Measurements from ENCODE around the gene DLGAP3.

The DLGAP3 gene

DNA sequence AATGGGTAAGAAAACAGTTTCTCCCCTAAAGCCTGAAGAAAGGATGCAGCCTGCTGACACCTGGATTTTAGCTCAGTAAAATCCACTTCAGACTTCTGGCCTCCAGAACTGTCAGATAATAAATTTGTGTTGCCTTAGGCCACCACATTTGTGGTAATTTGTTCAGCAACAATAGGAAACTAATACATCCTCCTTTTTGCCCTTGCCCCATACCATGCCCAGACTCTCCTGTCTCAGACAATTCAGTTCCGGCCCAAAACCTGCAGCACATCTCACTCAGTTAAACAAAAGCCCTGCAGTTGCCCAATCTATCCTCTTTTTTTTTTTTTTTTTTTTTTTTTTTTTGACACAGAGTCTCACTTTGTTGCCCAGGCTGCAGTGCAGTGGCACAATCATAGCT is 95.7 kb downstream of the DLGAP3 start:
- no peaks in the 10 kb centered on the region for H3K79me2 ChIP-seq (ENCODE audit: insufficient read depth, low read depth)
- TF ChIP-seq, protein P1, sequence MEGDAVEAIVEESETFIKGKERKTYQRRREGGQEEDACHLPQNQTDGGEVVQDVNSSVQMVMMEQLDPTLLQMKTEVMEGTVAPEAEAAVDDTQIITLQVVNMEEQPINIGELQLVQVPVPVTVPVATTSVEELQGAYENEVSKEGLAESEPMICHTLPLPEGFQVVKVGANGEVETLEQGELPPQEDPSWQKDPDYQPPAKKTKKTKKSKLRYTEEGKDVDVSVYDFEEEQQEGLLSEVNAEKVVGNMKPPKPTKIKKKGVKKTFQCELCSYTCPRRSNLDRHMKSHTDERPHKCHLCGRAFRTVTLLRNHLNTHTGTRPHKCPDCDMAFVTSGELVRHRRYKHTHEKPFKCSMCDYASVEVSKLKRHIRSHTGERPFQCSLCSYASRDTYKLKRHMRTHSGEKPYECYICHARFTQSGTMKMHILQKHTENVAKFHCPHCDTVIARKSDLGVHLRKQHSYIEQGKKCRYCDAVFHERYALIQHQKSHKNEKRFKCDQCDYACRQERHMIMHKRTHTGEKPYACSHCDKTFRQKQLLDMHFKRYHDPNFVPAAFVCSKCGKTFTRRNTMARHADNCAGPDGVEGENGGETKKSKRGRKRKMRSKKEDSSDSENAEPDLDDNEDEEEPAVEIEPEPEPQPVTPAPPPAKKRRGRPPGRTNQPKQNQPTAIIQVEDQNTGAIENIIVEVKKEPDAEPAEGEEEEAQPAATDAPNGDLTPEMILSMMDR (conservative IDR thresholded peaks at IDR 0.05; ENCODE audit: low read depth, low read length): no peak
- H3K27me3 ChIP-seq (ENCODE audit: insufficient read depth, low read depth): no peaks in the 10 kb centered on the region
- H3K4me1 ChIP-seq (ENCODE audit: low read depth, poor library complexity, severe bottlenecking): no peaks in the 10 kb centered on the region
- H3K36me3 ChIP-seq (ENCODE audit: insufficient read depth): no peaks in the 10 kb centered on the region
- H3K4me2 ChIP-seq: no peak overlapping the region
- H3K4me3 ChIP-seq (IDR thresholded peaks at IDR 0.05; ENCODE audit: insufficient read depth, low read depth, low read length): no peak overlapping the region
- H2AFZ ChIP-seq (ENCODE audit: low read depth): no peak overlapping the region
- no peaks in the 10 kb centered on the region for H4K20me1 ChIP-seq (ENCODE audit: insufficient read depth)
- H3K27ac ChIP-seq: no peak overlapping the region
- no peak overlapping the region for H3K9ac ChIP-seq

DNA sequence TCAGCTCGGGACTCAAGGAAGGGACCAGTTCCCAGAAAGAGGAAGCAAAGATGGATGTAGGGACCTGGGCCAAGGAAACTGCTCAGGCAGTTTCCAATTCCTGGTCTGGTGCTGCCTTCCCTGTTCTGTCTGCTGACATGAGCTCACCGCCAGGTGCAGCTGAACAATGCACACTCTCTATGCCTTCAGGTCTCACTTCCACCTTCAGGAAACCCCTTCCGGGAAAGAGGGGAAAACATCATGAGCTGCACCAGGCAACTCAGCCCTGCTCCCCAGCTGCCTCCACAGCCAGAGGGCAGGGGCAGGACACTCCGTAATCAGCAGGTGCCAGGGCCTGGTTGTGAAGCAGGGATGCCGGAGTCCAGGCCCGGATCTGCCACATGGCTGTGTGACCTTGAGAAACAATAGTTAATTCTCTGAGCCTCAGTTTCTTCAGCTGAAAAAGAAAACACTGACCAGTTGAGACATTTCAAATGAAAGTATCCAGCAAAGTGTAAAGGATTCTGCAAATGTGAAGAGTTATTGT is 97.7 kb downstream of the DLGAP3 start:
- TF ChIP-seq, protein P1 (conservative IDR thresholded peaks at IDR 0.05; ENCODE audit: low read depth, low read length): no peak
- Histone ChIP-seq H3K4me1 (ENCODE audit: low read depth, poor library complexity, severe bottlenecking) (no peaks in the 10 kb centered on the region), H3K27me3 (ENCODE audit: insufficient read depth, low read depth) (no peaks in the 10 kb centered on the region)

DNA sequence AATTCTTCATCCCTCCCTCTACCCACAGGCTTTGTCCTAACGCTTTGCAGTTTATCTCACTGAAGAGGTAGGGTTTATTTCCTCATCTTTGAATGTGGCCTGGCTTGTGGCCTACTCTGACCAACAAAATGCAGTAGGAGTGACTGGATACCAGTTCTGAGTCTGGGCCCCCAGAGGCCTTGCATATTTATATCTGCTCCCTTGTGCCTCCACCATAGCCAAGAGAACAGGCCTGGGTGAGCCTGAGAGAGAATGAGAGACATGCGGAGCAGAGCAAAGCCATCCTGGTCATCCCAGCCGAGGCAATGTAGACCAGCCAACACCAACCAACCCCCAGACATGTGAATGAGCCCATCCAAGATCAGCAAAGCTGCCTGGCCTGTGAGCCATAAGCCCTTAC is 100.2 kb downstream of the DLGAP3 start:
- H3K4me1 ChIP-seq (ENCODE audit: low read depth, poor library complexity, severe bottlenecking): no peaks in the 10 kb centered on the region

More for the DNA sequence above, 97.7 kb downstream of the DLGAP3 start:
- H3K9ac ChIP-seq: no peak overlapping the region
- H3K36me3 ChIP-seq (ENCODE audit: insufficient read depth): no peaks in the 10 kb centered on the region
- H3K4me2 ChIP-seq: no peak overlapping the region
- no peak overlapping the region for H2AFZ ChIP-seq (ENCODE audit: low read depth)
- no peak overlapping the region for H3K4me3 ChIP-seq (IDR thresholded peaks at IDR 0.05; ENCODE audit: insufficient read depth, low read depth, low read length)
- H3K27ac ChIP-seq: no peak overlapping the region
- no peaks in the 10 kb centered on the region for H4K20me1 ChIP-seq (ENCODE audit: insufficient read depth)
- H3K79me2 ChIP-seq (ENCODE audit: insufficient read depth, low read depth): no peaks in the 10 kb centered on the region

DNA sequence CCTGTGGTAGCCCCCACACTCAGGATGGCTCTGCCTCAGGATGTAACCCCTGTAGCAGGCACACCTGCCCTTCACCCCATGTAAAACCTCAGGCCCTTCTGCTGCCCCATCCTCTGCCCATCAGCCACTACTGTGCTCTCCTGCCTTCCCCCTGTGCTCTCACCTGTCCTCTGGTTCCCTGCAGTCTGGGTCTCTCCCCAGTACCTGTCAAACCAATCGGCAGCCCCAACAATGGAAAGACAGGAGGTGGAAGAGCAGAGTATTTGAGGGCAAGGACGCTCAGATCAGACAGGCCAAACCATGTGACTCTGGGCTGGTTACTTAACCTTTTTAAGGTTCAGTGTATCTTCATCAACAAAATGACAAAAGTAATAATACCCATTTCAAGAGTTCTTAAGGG is 100.8 kb downstream of the DLGAP3 start:
- H3K4me2 ChIP-seq: no peak overlapping the region
- TF ChIP-seq, protein P1 (conservative IDR thresholded peaks at IDR 0.05; ENCODE audit: low read depth, low read length): no peak
- H3K27me3 ChIP-seq (ENCODE audit: insufficient read depth, low read depth): no peaks in the 10 kb centered on the region
- no peak overlapping the region for H3K27ac ChIP-seq
- no peaks in the 10 kb centered on the region for H3K79me2 ChIP-seq (ENCODE audit: insufficient read depth, low read depth)
- no peaks in the 10 kb centered on the region for H3K4me1 ChIP-seq (ENCODE audit: low read depth, poor library complexity, severe bottlenecking)
- H3K36me3 ChIP-seq (ENCODE audit: insufficient read depth): no peaks in the 10 kb centered on the region
- no peak overlapping the region for H3K4me3 ChIP-seq (IDR thresholded peaks at IDR 0.05; ENCODE audit: insufficient read depth, low read depth, low read length)
- H4K20me1 ChIP-seq (ENCODE audit: insufficient read depth): no peaks in the 10 kb centered on the region
- no peak overlapping the region for H2AFZ ChIP-seq (ENCODE audit: low read depth)
- no peak overlapping the region for H3K9ac ChIP-seq

More for the DNA sequence above, 100.2 kb downstream of the DLGAP3 start:
- H3K36me3 ChIP-seq (ENCODE audit: insufficient read depth): no peaks in the 10 kb centered on the region
- H3K79me2 ChIP-seq (ENCODE audit: insufficient read depth, low read depth): no peaks in the 10 kb centered on the region
- H2AFZ ChIP-seq (ENCODE audit: low read depth): no peak overlapping the region
- no peak overlapping the region for H3K9ac ChIP-seq
- no peaks in the 10 kb centered on the region for H3K27me3 ChIP-seq (ENCODE audit: insufficient read depth, low read depth)
- no peak overlapping the region for H3K4me3 ChIP-seq (IDR thresholded peaks at IDR 0.05; ENCODE audit: insufficient read depth, low read depth, low read length)
- TF ChIP-seq, protein P1 (conservative IDR thresholded peaks at IDR 0.05; ENCODE audit: low read depth, low read length): no peak
- H3K4me2 ChIP-seq: no peak overlapping the region
- H4K20me1 ChIP-seq (ENCODE audit: insufficient read depth): no peaks in the 10 kb centered on the region
- no peak overlapping the region for H3K27ac ChIP-seq
